Trophoblast cell (in vitro differentiated cells and primary cell): Measurements from ENCODE around the gene NSF.

ENCODE experiments used
- DNase-seq, 2 donors: peaks; one replicate each; pipeline ENCODE4 v3.0.0-alpha.2; 2016
- H2AFZ ChIP-seq: 2 replicates; pipeline ENCODE4 v1.6.1; 2013; ENCODE audit warnings: low read length, moderate library complexity, mild to moderate bottlenecking; ENCODE audit not compliant: insufficient read depth, poor library complexity
- H2AK5ac ChIP-seq: 2 replicates; pipeline ENCODE4 v1.6.1; 2013; ENCODE audit warnings: mild to moderate bottlenecking, low read length
- H2BK120ac ChIP-seq: 2 replicates; pipeline ENCODE4 v1.6.1; 2013; ENCODE audit warnings: low read length, mild to moderate bottlenecking, moderate library complexity; ENCODE audit not compliant: insufficient read depth, poor library complexity
- H2BK12ac ChIP-seq: 2 replicates; pipeline ENCODE4 v1.6.1; 2013; ENCODE audit warnings: mild to moderate bottlenecking, low read length, moderate library complexity
- H2BK5ac ChIP-seq: 2 replicates; pipeline ENCODE4 v1.6.1; 2013; ENCODE audit warnings: low read length, low read depth, moderate library complexity, mild to moderate bottlenecking; ENCODE audit not compliant: poor library complexity
- H3K14ac ChIP-seq: 2 replicates; pipeline ENCODE4 v1.6.1; 2013; ENCODE audit warnings: mild to moderate bottlenecking, low read length
- H3K18ac ChIP-seq: 2 replicates; pipeline ENCODE4 v1.6.1; 2013; ENCODE audit warnings: mild to moderate bottlenecking, low read length
- H3K23ac ChIP-seq: 2 replicates; pipeline ENCODE4 v1.6.1; 2013; ENCODE audit warnings: low read length
- H3K27ac ChIP-seq: 2 replicates; pipeline ENCODE4 v1.5.1; 2013; ENCODE audit warnings: low read depth, mild to moderate bottlenecking, inconsistent platforms, low read length, moderate library complexity
- H3K27me3 ChIP-seq: 2 replicates; pipeline ENCODE4 v1.6.1; 2013; ENCODE audit warnings: inconsistent platforms, mild to moderate bottlenecking, low read length, moderate library complexity; ENCODE audit not compliant: insufficient read depth
- H3K36me3 ChIP-seq, 2 experiments: 1 replicate in 1 of 2; 2 replicates in 1 of 2; pipeline ENCODE4 v1.6.1; 2013; ENCODE audit warnings: low read length in 2 of 2, mild to moderate bottlenecking in 2 of 2, moderate library complexity in 1 of 2; ENCODE audit not compliant: insufficient read depth in 2 of 2, control insufficient read depth in 1 of 2
- H3K4ac ChIP-seq: 2 replicates; pipeline ENCODE4 v1.6.1; 2013; ENCODE audit warnings: low read depth, mild to moderate bottlenecking, low read length, moderate library complexity
- H3K4me1 ChIP-seq, 2 experiments: 1 replicate in 1 of 2; 2 replicates in 1 of 2; pipeline ENCODE4 v1.6.1; 2013; ENCODE audit warnings: low read length in 2 of 2, mild to moderate bottlenecking in 2 of 2, moderate library complexity in 1 of 2; ENCODE audit not compliant: insufficient read depth in 2 of 2, control insufficient read depth in 1 of 2
- H3K4me2 ChIP-seq: 2 replicates; pipeline ENCODE4 v1.6.1; 2013; ENCODE audit warnings: inconsistent platforms, mild to moderate bottlenecking, low read length, moderate library complexity
- H3K4me3 ChIP-seq: 2 replicates; pipeline ENCODE4 v1.5.1; 2013; ENCODE audit warnings: mild to moderate bottlenecking, low read depth, low read length, inconsistent platforms
- H3K79me1 ChIP-seq: one replicate; pipeline ENCODE4 v1.6.1; 2013; ENCODE audit warnings: low read length
- H3K79me2 ChIP-seq: 2 replicates; pipeline ENCODE4 v1.6.1; 2013; ENCODE audit warnings: low read length, mild to moderate bottlenecking; ENCODE audit not compliant: control insufficient read depth, insufficient read depth, poor library complexity
- H3K9ac ChIP-seq: 2 replicates; pipeline ENCODE4 v1.6.1; 2013; ENCODE audit warnings: mild to moderate bottlenecking, low read length
- H3K9me3 ChIP-seq: 2 replicates; pipeline ENCODE4 v1.6.1; 2013; ENCODE audit warnings: low read depth, mild to moderate bottlenecking, control low read depth, inconsistent platforms, low read length; ENCODE audit not compliant: insufficient read depth
- H4K12ac ChIP-seq: 2 replicates; pipeline ENCODE4 v1.6.1; 2013; ENCODE audit warnings: low read depth, mild to moderate bottlenecking, low read length, moderate library complexity
- H4K8ac ChIP-seq: 2 replicates; pipeline ENCODE4 v1.6.1; 2013; ENCODE audit warnings: low read depth, mild to moderate bottlenecking, low read length, moderate library complexity
- H4K91ac ChIP-seq: one replicate; pipeline ENCODE4 v1.6.1; 2013; ENCODE audit warnings: low read depth, mild to moderate bottlenecking, low read length, moderate library complexity
- WGBS: extraction: QIAGEN DNeasy Blood & Tissue Kit; methylation state at CpG from one replicate; pipeline ENCODE4 v1.1.7; 2013; ENCODE audit warnings: missing lambda C conversion rate; ENCODE audit not compliant: insufficient read length, insufficient coverage; ENCODE audit errors: extremely low coverage; 5-methylcytosine and 5-hydroxymethylcytosine counted together

NSF gene

DNA sequence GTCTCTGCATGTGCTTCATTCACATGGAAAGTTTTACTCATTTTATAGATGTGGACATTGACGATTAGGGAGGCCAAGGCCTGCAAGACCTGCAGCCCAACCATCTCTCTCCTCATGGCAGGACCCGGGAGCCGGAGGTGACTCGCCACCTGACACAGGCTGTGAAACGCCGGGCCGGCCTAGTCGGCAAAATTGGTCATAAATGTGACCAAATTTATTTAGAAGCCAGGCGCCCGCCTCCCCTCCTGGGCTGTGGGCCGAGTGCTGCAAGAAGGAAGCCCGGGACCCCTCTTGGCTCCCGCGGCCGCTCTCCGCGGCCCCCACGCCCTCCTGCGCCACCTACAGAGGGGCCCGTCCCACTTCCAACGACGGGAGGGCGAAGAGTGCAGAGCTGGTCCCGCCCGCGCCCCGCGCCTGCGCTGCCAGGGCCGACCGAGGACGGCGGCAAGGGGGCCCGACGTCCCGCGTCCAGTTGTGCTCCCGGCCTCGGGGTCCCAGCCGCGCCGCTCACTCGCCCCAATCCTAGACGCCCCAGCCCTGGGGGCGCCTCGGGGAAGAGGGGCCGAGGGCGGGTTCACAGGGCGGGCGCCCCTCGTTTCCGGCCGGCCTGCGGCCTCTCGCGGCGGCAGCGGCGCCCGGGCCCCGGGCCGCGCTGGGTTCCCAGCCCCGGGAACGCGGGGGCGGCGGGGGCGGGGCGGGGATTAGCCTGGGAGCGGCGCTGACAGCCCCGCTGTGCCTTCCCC is 180.5 kb downstream of the NSF start:
- peak overlapping the region; percentile 71 for H3K14ac ChIP-seq
- peak overlapping the region; percentile 82 for H4K8ac ChIP-seq
- peak overlapping the region; percentile 74 for H2AFZ ChIP-seq
- H2BK12ac ChIP-seq = peak overlapping the region; percentile 42
- DNase-seq = peak in 1 of 2 donors; percentile 47
- WGBS = no CpG with 5 or more reads among the region's 73 CpGs
- peak overlapping the region; percentile 67 for H3K9ac ChIP-seq
- no peak overlapping the region for H3K23ac ChIP-seq
- peak overlapping the region; percentile 16 for H3K27ac ChIP-seq
- H3K4ac ChIP-seq = peak overlapping the region; percentile 48
- H3K4me3 ChIP-seq = peak overlapping the region; percentile 68
- peak overlapping the region; percentile 78 for H4K12ac ChIP-seq
- peaks cover 3 to 5% of the 10 kb centered on the region in 2 experiments for H3K36me3 ChIP-seq
- peaks cover 2% of the 10 kb centered on the region for H3K9me3 ChIP-seq
- H3K4me1 ChIP-seq = peaks cover 17 to 18% of the 10 kb centered on the region in 2 experiments
- H3K79me1 ChIP-seq = peaks cover 9% of the 10 kb centered on the region
- no peaks in the 10 kb centered on the region for H3K27me3 ChIP-seq
- H3K79me2 ChIP-seq = peaks cover 2% of the 10 kb centered on the region
- H2AK5ac ChIP-seq = peak overlapping the region; percentile 17
- peak overlapping the region; percentile 75 for H2BK120ac ChIP-seq
- peak overlapping the region; percentile 24 for H2BK5ac ChIP-seq
- H3K4me2 ChIP-seq = peak overlapping the region; percentile 61
- peak overlapping the region; percentile 84 for H4K91ac ChIP-seq
- peak overlapping the region; percentile 92 for H3K18ac ChIP-seq

GRCh38 chr17:46771561-46772474 is 181.3 kb downstream of the NSF start:
- peak overlapping the region; percentile 58 for H2BK5ac ChIP-seq
- peaks cover 3 to 5% of the 10 kb centered on the region in 2 experiments for H3K36me3 ChIP-seq
- no peak overlapping the region for H2AK5ac ChIP-seq
- H3K79me1 ChIP-seq = peaks cover 9% of the 10 kb centered on the region
- no CpG with 5 or more reads among the region's 135 CpGs for WGBS
- H4K12ac ChIP-seq = peak overlapping the region; percentile 36
- peak overlapping the region; percentile 40 for H3K27ac ChIP-seq
- H3K79me2 ChIP-seq = peaks cover 2% of the 10 kb centered on the region
- peak overlapping the region; percentile 21 for H3K14ac ChIP-seq
- H3K4ac ChIP-seq = no peak overlapping the region
- H2BK12ac ChIP-seq = peak overlapping the region; percentile 19
- peak overlapping the region; percentile 66 for H4K8ac ChIP-seq
- peak overlapping the region; percentile 65 for H3K9ac ChIP-seq
- H3K27me3 ChIP-seq = no peaks in the 10 kb centered on the region
- H3K4me1 ChIP-seq = peaks cover 17 to 18% of the 10 kb centered on the region in 2 experiments
- peak; percentile 25 to 62 for DNase-seq
- peak overlapping the region; percentile 69 for H3K4me3 ChIP-seq
- peak overlapping the region; percentile 20 for H3K18ac ChIP-seq
- peak overlapping the region; percentile 42 for H2AFZ ChIP-seq
- no peak overlapping the region for H3K23ac ChIP-seq
- peak overlapping the region; percentile 61 for H3K4me2 ChIP-seq
- peak overlapping the region; percentile 45 for H2BK120ac ChIP-seq
- H3K9me3 ChIP-seq = peaks cover 4% of the 10 kb centered on the region
- peak overlapping the region; percentile 91 for H4K91ac ChIP-seq

- Histone ChIP-seq H3K79me1 (peaks cover 9% of the 10 kb centered on the region), H3K18ac (peak overlapping the region; percentile 20), H3K4me1 (peaks cover 17 to 18% of the 10 kb centered on the region in 2 experiments), H4K12ac (no peak overlapping the region), H3K36me3 (peaks cover 3 to 5% of the 10 kb centered on the region in 2 experiments), H3K9me3 (peaks cover 4% of the 10 kb centered on the region), H3K14ac (no peak overlapping the region), H2AFZ (peak overlapping the region; percentile 42), H3K4me3 (peak overlapping the region; percentile 69), H3K79me2 (peaks cover 2% of the 10 kb centered on the region), H3K23ac (no peak overlapping the region), H3K27me3 (no peaks in the 10 kb centered on the region), H2BK5ac (peak overlapping the region; percentile 58), H3K9ac (no peak overlapping the region), H3K4ac (no peak overlapping the region), H2AK5ac (no peak overlapping the region), H4K91ac (peak overlapping the region; percentile 91), H3K4me2 (peak overlapping the region; percentile 57), H2BK12ac (peak overlapping the region; percentile 19), H2BK120ac (peak overlapping the region; percentile 45), H3K27ac (peak overlapping the region; percentile 40), H4K8ac (no peak overlapping the region)
- no CpG with 5 or more reads among the region's 16 CpGs for WGBS
- no peak for DNase-seq
Observed at GRCh38 chr17:46772475-46773220, 182.2 kb downstream of the NSF start.

DNA sequence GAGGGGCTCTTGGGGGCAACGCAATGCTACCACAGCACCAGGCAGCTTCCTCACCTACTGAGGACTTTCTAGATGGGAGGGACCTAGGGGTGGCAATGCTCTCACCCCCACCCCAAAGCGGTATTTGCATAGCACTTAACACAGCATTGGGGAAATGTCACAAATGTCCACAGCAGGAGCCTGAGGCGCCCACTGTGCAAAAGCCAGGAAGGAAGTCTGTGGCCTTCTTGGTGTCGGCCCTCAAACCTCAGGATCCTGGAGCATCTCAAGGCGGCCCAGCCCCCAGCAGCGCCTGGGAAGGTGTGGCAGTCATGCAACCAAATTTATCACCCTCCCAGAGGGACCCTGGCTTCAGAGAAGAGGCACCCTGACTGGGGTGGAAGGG is 182.7 kb downstream of the NSF start:
- Histone ChIP-seq H2AK5ac (no peak overlapping the region), H3K36me3 (peaks cover under 1 to 3% of the 10 kb centered on the region in 2 experiments), H4K12ac (no peak overlapping the region), H3K9me3 (peaks cover 4% of the 10 kb centered on the region), H3K79me2 (peaks cover 2% of the 10 kb centered on the region), H2AFZ (no peak overlapping the region), H2BK12ac (no peak overlapping the region), H3K27me3 (no peaks in the 10 kb centered on the region), H3K23ac (no peak overlapping the region), H3K4me1 (peaks cover 17 to 18% of the 10 kb centered on the region in 2 experiments), H3K14ac (no peak overlapping the region), H3K4ac (no peak overlapping the region), H3K9ac (no peak overlapping the region), H4K8ac (no peak overlapping the region), H3K4me2 (no peak overlapping the region), H3K18ac (no peak overlapping the region), H3K27ac (no peak overlapping the region), H4K91ac (peak overlapping the region; percentile 58), H2BK5ac (no peak overlapping the region), H2BK120ac (no peak overlapping the region), H3K4me3 (no peak overlapping the region), H3K79me1 (peaks cover 9% of the 10 kb centered on the region)
- no CpG with 5 or more reads among the region's 6 CpGs for WGBS
- no peak for DNase-seq
